Type B pancreatic cell (in vitro differentiated cells): Measurements from ENCODE around the gene MUCL1. TPM values are rescaled to one million over a fixed set of nuclear protein-coding genes. Genes with fewer than 3 reads are reported as not detected.

Source experiments
- DNase-seq: peaks from one replicate; pipeline ENCODE4 v3.0.0; 2021; ENCODE audit warnings: mixed read lengths; ENCODE audit not compliant: unreplicated experiment; ENCODE audit errors: extremely low spot score
- H3K27ac Mint-ChIP-seq: 2 replicates; pipeline ENCODE4 v1.8.0; 2021; ENCODE audit warnings: mild to moderate bottlenecking, mixed read lengths
- H3K27me3 Mint-ChIP-seq: 2 replicates; pipeline ENCODE4 v1.8.0; 2021; ENCODE audit warnings: mixed read lengths
- H3K36me3 Mint-ChIP-seq: 2 replicates; pipeline ENCODE4 v1.8.0; 2021; ENCODE audit warnings: mixed read lengths
- H3K4me1 Mint-ChIP-seq: one replicate; pipeline ENCODE4 v1.8.0; 2021; ENCODE audit warnings: mixed read lengths; ENCODE audit not compliant: unreplicated experiment
- H3K4me3 Mint-ChIP-seq: 2 replicates; pipeline ENCODE4 v1.8.0; 2021; ENCODE audit warnings: mild to moderate bottlenecking, mixed read lengths
- H3K9me3 Mint-ChIP-seq: 2 replicates; pipeline ENCODE4 v1.8.0; 2021; ENCODE audit warnings: mixed read lengths
- total RNA-seq: library from RNA; stranded (reverse); gene quantifications from 2 replicates; pipeline ENCODE4 v1.2.1, GENCODE V29; 2021; ENCODE audit warnings: low replicate concordance
- TF ChIP-seq, protein P1 (sequence below): fragments of 200-600 bp; sonication (generic); conservative IDR thresholded peaks from 2 replicates; pipeline ENCODE4 v1.5.0; 2021; ENCODE audit warnings: antibody characterized with exemption, mild to moderate bottlenecking

Gene MUCL1
- total RNA-seq, 1 donor from 2014 or later, result not detected

DNA sequence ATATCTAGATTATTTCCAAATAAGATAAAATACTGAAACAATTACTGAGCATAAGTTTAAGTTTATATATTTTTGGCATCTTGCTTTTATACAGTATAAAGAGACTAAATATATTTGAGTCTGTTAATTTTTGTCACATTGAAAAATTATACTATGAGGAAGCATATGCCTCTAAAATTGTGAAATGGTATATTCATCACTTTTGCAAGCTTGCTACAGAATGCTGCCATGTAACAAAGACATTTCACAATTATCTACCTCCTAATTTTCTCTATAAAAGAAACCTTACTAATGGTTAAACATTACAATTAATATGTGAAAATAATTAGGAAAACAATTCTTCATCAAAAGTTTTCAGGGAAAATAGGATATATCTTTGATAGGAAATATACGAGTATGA lies 22.7 kb upstream of the MUCL1 start:
- Mint-ChIP-seq H3K4me3 (no peak overlapping the region), H3K27me3 (peaks cover 8% of the 10 kb centered on the region), H3K4me1 (no peaks in the 10 kb centered on the region), H3K36me3 (no peaks in the 10 kb centered on the region), H3K9me3 (no peaks in the 10 kb centered on the region), H3K27ac (no peak overlapping the region)
- no peak for DNase-seq
- TF ChIP-seq, protein P1, sequence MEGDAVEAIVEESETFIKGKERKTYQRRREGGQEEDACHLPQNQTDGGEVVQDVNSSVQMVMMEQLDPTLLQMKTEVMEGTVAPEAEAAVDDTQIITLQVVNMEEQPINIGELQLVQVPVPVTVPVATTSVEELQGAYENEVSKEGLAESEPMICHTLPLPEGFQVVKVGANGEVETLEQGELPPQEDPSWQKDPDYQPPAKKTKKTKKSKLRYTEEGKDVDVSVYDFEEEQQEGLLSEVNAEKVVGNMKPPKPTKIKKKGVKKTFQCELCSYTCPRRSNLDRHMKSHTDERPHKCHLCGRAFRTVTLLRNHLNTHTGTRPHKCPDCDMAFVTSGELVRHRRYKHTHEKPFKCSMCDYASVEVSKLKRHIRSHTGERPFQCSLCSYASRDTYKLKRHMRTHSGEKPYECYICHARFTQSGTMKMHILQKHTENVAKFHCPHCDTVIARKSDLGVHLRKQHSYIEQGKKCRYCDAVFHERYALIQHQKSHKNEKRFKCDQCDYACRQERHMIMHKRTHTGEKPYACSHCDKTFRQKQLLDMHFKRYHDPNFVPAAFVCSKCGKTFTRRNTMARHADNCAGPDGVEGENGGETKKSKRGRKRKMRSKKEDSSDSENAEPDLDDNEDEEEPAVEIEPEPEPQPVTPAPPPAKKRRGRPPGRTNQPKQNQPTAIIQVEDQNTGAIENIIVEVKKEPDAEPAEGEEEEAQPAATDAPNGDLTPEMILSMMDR, result no peak

DNA sequence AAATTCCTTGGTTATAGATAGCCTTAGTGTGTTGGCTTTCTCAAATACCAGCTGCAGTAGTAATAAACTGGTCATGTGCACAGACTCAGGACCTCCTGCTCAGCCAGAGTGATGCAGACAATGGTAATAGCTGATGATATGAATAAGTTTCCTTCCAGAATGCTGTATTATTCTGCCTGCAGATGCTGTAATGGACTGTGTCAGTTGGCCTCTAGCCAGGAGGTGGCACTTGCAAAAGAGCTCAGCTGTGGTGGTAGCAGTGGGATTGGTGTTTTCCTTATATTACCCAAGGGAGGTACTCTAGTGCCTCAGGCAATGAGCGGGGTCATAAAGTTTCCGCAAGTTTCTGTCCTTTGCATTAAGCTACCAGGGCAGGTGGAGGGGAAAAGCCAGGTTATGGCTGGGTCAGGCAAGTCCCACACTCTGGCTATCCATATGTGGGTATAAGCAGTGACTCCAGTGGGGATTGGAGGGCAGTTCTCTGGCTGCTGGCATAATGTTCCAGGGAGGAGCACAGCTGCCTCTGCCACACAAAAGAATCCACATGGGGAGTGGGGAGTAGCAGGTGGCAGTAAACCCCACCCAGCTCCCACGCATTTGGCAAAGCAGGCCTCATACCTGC lies 14.0 kb upstream of the MUCL1 start:
- Mint-ChIP-seq H3K27me3 (peaks cover 3% of the 10 kb centered on the region), H3K4me3 (no peak overlapping the region), H3K9me3 (peaks cover 5% of the 10 kb centered on the region), H3K27ac (no peak overlapping the region), H3K4me1 (no peaks in the 10 kb centered on the region), H3K36me3 (no peaks in the 10 kb centered on the region)
- no peak for DNase-seq
- TF ChIP-seq, protein P1, result no peak

DNA sequence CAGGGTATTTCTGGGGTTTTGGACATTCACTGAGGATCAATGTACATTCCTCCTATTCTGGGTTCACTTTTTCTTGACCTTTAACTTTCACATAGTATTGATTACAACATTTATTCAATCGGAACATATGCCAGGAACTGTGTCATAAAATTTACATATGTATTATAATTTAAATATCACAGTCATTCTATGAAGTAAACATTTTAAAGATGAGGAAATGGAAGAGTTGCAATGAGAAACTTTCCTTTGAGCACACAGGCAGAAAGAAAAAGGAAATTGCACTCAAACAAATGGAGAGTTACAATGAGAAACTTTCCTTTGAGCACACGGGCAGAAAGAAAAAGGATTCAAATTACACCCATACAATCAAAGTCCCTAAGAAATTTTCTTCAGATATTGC lies 3.1 kb downstream of the MUCL1 start:
- TF ChIP-seq, protein P1, result no peak
- no peak overlapping the region for H3K27ac Mint-ChIP-seq
- no peaks in the 10 kb centered on the region for H3K4me1 Mint-ChIP-seq
- no peak overlapping the region for H3K4me3 Mint-ChIP-seq
- no peak for DNase-seq
- no peaks in the 10 kb centered on the region for H3K9me3 Mint-ChIP-seq
- no peaks in the 10 kb centered on the region for H3K36me3 Mint-ChIP-seq
- peaks cover 12% of the 10 kb centered on the region for H3K27me3 Mint-ChIP-seq

DNA sequence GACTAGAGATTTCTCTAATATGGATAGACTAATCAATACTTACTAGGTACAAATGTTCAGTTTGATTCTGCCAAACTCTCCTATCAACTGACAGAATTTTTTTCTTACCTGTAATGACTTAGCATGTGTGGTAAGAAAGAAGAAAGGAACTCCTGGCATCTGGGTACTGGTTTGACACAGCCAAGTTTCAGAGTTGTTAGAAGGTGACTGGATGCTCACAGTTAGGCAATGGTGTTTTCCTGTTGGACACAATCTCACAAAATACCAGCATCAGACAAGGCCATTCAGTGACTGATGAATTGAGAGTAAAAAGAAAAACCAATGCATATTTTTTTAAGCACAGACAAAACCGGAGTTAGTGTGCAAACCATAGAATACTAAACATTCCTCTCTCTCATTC lies 4.2 kb downstream of the MUCL1 start:
- H3K4me3 Mint-ChIP-seq, result no peak overlapping the region
- no peaks in the 10 kb centered on the region for H3K9me3 Mint-ChIP-seq
- no peak overlapping the region for H3K27ac Mint-ChIP-seq
- H3K4me1 Mint-ChIP-seq, result no peaks in the 10 kb centered on the region
- TF ChIP-seq, protein P1, result no peak
- no peaks in the 10 kb centered on the region for H3K36me3 Mint-ChIP-seq
- H3K27me3 Mint-ChIP-seq, result peaks cover 12% of the 10 kb centered on the region
- DNase-seq, result no peak

DNA sequence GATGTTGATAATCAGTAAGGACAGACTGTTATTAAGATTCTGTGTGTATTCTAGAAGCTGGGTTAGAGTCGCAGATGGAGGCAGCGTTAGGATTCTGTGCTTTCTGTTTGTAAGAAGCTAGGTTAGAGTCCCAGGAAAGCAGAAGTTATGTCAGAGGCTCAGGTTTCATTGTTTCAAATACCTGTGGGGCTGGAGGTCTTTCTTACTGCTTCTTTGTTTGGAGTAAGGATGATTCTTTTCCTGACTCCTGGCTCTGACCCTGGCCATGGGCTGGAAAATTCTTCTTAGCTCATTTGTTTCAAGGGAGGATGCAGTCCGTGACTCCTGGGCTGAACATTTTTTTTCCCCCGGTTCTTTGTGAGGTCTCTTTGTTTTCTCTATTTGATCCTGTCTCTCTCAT lies 5.2 kb downstream of the MUCL1 start:
- TF ChIP-seq, protein P1, result no peak
- Mint-ChIP-seq H3K9me3 (no peaks in the 10 kb centered on the region), H3K36me3 (no peaks in the 10 kb centered on the region), H3K4me3 (no peak overlapping the region), H3K27ac (no peak overlapping the region), H3K4me1 (no peaks in the 10 kb centered on the region), H3K27me3 (peaks cover 8% of the 10 kb centered on the region)
- no peak for DNase-seq

DNA sequence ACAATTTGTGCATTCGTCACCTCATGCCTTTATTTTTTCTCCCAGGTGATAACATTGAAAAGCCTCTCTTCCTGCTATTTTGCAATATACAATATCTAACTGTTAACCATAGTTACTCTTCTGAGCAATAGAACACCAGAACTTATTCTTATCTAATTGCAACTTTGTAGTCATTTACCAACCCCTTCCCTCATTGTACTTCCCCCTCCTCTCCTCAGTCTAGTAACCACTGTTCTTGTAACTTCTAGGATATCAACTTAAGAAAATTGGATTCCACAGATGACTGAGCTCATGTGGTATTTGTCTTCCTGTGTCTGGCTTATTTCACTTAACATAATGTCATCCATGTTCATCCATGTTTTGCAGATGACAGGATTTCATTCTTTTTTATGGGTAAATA lies 7.6 kb downstream of the MUCL1 start:
- no peaks in the 10 kb centered on the region for H3K4me1 Mint-ChIP-seq
- no peak for DNase-seq
- H3K36me3 Mint-ChIP-seq, result no peaks in the 10 kb centered on the region
- TF ChIP-seq, protein P1, result no peak
- H3K27ac Mint-ChIP-seq, result no peak overlapping the region
- H3K4me3 Mint-ChIP-seq, result no peak overlapping the region
- no peaks in the 10 kb centered on the region for H3K9me3 Mint-ChIP-seq
- peaks cover 8% of the 10 kb centered on the region for H3K27me3 Mint-ChIP-seq
